Measurements from ENCODE around the gene GAA.
"Not testable (repeated sequence)": the region's sequence is repeated elsewhere in the genome, so short reads cannot be mapped to it uniquely, and the experiment has no call there.

Gene GAA

DNA sequence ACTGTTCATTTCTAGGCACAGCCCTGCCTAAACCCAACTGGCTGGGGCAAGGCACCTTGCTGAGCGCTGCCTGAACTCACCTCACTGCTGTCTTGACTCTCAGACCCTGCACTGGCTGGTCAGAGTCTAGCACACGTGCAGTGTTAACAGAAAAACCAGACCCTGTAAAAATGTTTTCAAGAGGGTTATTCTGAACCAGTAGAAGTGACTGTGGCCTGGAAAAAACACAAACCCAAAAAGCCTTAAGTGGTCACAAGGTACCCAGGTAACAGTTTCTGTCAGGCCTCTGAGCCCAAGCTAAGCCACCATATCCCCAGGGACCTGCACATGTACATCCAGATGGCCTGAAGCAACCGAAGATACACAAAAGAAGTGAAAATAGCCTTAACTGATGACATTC lies 51.6 kb downstream of the GAA start:
- 88% methylated on average over 3 of the region's 3 CpGs for WGBS
- no peak overlapping the region for H3K9ac ChIP-seq (ENCODE audit: low read depth, low read length)
- H3K4me1 ChIP-seq (ENCODE audit: insufficient read depth, low read length), result peaks cover 15% of the 10 kb centered on the region; the same call in 1 of the 2 replicates
- no peaks in the 10 kb centered on the region for H3K36me3 ChIP-seq (ENCODE audit: insufficient read depth, low read length)
- H3K4me3 ChIP-seq (ENCODE audit: low read length), result no peak overlapping the region
- peaks cover 27% of the 10 kb centered on the region for H3K9me3 ChIP-seq (ENCODE audit: insufficient read depth, low read depth, low read length)
- no peak overlapping the region for H3K27ac ChIP-seq (ENCODE audit: low read depth, low read length)
- H3K27me3 ChIP-seq (ENCODE audit: insufficient read depth, low read length), result no peaks in the 10 kb centered on the region

DNA sequence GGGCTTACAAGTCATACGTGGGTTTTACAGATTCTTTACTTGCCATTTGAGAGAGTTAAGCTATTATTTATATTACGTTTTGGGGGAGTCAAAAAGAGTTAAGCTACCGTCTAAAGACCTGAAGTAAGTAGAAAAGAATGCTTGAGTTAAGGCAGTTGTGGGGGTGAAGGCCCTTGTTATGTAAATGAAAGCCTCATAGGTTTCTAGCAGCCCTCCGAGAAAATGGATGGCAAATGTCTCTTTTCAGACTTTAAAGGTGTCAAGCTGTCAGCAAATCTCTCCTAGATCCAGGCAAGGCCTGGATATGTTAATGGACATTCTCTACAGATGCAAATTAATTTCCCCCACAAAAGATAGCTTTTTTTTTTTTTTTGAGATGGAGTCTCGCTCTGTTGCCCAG lies 52.8 kb downstream of the GAA start:
- H3K9ac ChIP-seq (ENCODE audit: low read depth, low read length), result no peak overlapping the region
- H3K27me3 ChIP-seq (ENCODE audit: insufficient read depth, low read length), result no peaks in the 10 kb centered on the region
- H3K36me3 ChIP-seq (ENCODE audit: insufficient read depth, low read length), result no peaks in the 10 kb centered on the region
- 27% methylated on average over 5 of the region's 5 CpGs for WGBS
- H3K4me1 ChIP-seq (ENCODE audit: insufficient read depth, low read length), result peaks cover 22% of the 10 kb centered on the region; the same call in 1 of the 2 replicates
- peaks cover 29% of the 10 kb centered on the region for H3K9me3 ChIP-seq (ENCODE audit: insufficient read depth, low read depth, low read length)
- H3K27ac ChIP-seq (ENCODE audit: low read depth, low read length), result peak overlapping the region; percentile 74; the same call in 1 of the 2 replicates
- no peak overlapping the region for H3K4me3 ChIP-seq (ENCODE audit: low read length)

DNA sequence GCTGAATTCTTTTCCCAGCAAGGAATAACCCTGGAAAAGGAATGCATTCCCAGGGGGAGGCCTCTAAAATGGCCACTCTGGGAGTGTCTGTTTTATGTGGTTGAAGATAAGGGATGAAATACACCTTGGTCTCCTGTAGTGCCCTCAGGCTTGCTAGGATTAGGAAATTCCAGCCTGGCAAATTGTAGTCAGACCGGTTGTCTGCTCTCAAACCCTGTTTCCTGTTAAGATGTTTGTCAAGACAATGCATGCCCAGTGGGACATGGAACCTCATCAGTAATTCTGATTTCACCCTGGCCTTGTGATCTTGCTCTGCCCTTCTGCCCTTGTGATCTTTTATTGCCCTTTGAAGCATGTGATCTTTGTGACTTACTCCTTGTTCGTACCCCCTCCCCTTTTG lies 54.2 kb downstream of the GAA start:
- peaks cover 35% of the 10 kb centered on the region for H3K4me1 ChIP-seq (ENCODE audit: insufficient read depth, low read length)
- H3K9me3 ChIP-seq (ENCODE audit: insufficient read depth, low read depth, low read length), result peaks cover 29% of the 10 kb centered on the region
- not testable (repeated sequence) for H3K36me3 ChIP-seq (ENCODE audit: insufficient read depth, low read length); H3K27me3 ChIP-seq (ENCODE audit: insufficient read depth, low read length); H3K9ac ChIP-seq (ENCODE audit: low read depth, low read length); H3K4me3 ChIP-seq (ENCODE audit: low read length)
- H3K27ac ChIP-seq (ENCODE audit: low read depth, low read length), result peak overlapping the region; percentile 46; the same call in 1 of the 2 replicates
- 71% methylated on average over 2 of the region's 2 CpGs for WGBS

DNA sequence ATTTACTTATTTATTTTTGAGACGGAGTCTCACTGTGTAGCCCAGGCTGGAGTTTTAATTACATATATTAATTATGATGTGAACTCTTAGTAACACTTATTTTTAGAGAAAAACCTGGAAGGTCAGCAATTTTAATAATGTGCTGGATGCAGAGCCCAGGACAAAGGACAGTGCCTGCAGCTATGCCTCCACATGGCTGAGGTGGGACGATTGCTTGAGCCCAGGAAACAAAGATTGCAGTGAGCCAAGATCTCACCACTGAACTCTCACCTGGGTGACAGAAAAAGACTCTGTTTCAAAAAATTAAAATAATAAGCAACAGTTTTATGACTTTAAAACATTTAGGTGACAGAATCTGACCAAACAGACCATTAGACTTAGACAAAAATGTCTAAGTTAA lies 57.5 kb downstream of the GAA start:
- no peak overlapping the region for H3K4me3 ChIP-seq (ENCODE audit: low read length)
- no peak overlapping the region for H3K27ac ChIP-seq (ENCODE audit: low read depth, low read length)
- H3K4me1 ChIP-seq (ENCODE audit: insufficient read depth, low read length), result peaks cover 31% of the 10 kb centered on the region
- 53% methylated on average over 1 of the region's 2 CpGs for WGBS
- no peaks in the 10 kb centered on the region for H3K36me3 ChIP-seq (ENCODE audit: insufficient read depth, low read length)
- peaks cover 29% of the 10 kb centered on the region for H3K9me3 ChIP-seq (ENCODE audit: insufficient read depth, low read depth, low read length)
- H3K9ac ChIP-seq (ENCODE audit: low read depth, low read length), result no peak overlapping the region
- H3K27me3 ChIP-seq (ENCODE audit: insufficient read depth, low read length), result no peaks in the 10 kb centered on the region

DNA sequence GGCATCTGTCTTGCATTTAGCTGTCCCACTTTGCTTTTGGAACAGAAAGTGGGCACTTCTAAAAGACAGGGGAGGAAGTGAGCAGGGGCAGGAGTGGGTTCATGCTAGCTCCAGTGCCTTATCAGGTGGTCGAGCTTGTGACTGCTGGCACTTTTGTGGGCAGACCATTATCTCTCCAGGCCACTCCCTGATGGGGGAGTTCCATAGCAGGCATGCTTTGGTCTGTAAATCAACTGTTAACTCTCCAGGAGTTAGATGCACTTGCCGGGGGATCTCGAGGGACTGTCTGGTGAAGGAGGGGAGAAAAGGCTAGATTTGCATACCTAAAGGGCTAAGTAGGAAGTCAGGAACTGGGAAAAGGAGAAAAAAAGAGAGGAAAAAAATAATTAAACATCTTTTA lies 59.2 kb downstream of the GAA start:
- Histone ChIP-seq H3K27ac (ENCODE audit: low read depth, low read length) (peak overlapping the region; percentile 66; the same call in 1 of the 2 replicates), H3K36me3 (ENCODE audit: insufficient read depth, low read length) (no peaks in the 10 kb centered on the region), H3K9ac (ENCODE audit: low read depth, low read length) (no peak overlapping the region), H3K4me3 (ENCODE audit: low read length) (peak overlapping the region; percentile 29), H3K9me3 (ENCODE audit: insufficient read depth, low read depth, low read length) (peaks cover 25% of the 10 kb centered on the region), H3K27me3 (ENCODE audit: insufficient read depth, low read length) (no peaks in the 10 kb centered on the region), H3K4me1 (ENCODE audit: insufficient read depth, low read length) (peaks cover 31% of the 10 kb centered on the region)
- WGBS, result 7% methylated on average over 3 of the region's 3 CpGs

DNA sequence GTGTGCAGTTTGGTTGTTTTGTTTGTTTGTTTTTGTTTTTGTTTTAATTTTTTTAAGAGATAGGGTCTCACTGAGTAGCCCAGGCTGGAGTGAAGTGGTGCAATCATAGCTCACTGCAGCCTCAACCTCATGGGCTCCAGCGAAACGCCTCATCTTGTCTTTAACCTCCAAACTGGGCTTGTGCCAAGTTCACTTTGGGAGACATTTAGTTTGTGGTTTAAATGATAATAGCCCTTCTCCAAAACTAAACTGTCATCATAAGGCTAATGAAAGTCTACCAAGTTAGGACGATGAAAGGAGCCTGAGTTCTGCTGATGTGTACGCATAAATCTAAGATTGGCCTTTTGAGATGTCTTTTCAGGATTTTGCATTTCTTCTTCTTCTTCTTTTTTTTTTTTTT lies 62.0 kb downstream of the GAA start:
- Histone ChIP-seq H3K27ac (ENCODE audit: low read depth, low read length) (no peak overlapping the region), H3K36me3 (ENCODE audit: insufficient read depth, low read length) (no peaks in the 10 kb centered on the region), H3K9me3 (ENCODE audit: insufficient read depth, low read depth, low read length) (no peaks in the 10 kb centered on the region), H3K4me1 (ENCODE audit: insufficient read depth, low read length) (peaks cover 31% of the 10 kb centered on the region), H3K9ac (ENCODE audit: low read depth, low read length) (no peak overlapping the region), H3K4me3 (ENCODE audit: low read length) (no peak overlapping the region), H3K27me3 (ENCODE audit: insufficient read depth, low read length) (no peaks in the 10 kb centered on the region)
- WGBS, result 98% methylated on average over 4 of the region's 4 CpGs

DNA sequence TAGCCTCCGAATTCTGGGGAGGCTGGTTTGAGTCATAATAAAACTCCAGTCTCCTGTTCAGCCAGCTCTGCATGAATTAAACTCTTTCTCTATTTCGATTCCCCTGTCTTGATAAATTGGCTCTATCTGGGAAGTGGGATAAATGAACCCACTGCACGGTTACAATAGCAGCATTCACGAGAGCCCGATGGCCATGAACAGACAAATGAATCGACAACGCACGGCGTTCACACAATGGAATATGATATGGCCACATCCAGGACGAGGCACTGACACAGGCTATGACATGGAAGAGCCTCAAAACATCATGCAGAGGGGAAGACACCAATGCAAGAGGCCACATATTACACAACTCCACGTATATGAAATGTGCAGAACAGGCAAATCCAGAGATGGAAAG lies 62.8 kb downstream of the GAA start:
- 86% methylated on average over 11 of the region's 11 CpGs for WGBS
- Histone ChIP-seq H3K4me3 (ENCODE audit: low read length) (no peak overlapping the region), H3K27me3 (ENCODE audit: insufficient read depth, low read length) (no peaks in the 10 kb centered on the region), H3K9me3 (ENCODE audit: insufficient read depth, low read depth, low read length) (no peaks in the 10 kb centered on the region), H3K36me3 (ENCODE audit: insufficient read depth, low read length) (no peaks in the 10 kb centered on the region), H3K27ac (ENCODE audit: low read depth, low read length) (no peak overlapping the region), H3K4me1 (ENCODE audit: insufficient read depth, low read length) (peaks cover 24% of the 10 kb centered on the region), H3K9ac (ENCODE audit: low read depth, low read length) (no peak overlapping the region)

DNA sequence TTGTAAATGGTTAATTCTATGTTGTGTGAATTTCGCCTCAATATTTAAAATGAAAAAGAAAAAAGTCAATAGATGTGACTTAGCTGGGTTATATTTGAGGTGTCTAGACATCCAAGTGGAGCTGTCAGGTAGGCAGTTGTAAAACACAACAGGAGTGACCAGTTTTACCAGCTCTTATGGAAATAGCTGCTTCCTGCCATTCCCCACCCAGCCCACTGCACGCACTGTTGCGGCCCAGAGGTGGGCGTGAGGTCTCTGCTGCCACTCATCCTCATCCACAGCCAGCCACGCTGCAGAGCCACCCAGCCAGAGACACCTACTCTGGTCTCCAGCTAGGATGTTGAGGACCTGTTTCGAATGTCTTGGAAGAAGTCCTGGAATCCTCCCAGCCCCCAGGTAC lies 65.1 kb downstream of the GAA start:
- Histone ChIP-seq H3K9me3 (ENCODE audit: insufficient read depth, low read depth, low read length) (no peaks in the 10 kb centered on the region), H3K27me3 (ENCODE audit: insufficient read depth, low read length) (no peaks in the 10 kb centered on the region), H3K4me3 (ENCODE audit: low read length) (no peak overlapping the region), H3K4me1 (ENCODE audit: insufficient read depth, low read length) (0 out of 2 replicates have a peak, but pooled peaks cover 2% of the 10 kb centered on the region), H3K36me3 (ENCODE audit: insufficient read depth, low read length) (no peaks in the 10 kb centered on the region), H3K9ac (ENCODE audit: low read depth, low read length) (no peak overlapping the region), H3K27ac (ENCODE audit: low read depth, low read length) (no peak overlapping the region)
- 95% methylated on average over 6 of the region's 6 CpGs for WGBS

DNA sequence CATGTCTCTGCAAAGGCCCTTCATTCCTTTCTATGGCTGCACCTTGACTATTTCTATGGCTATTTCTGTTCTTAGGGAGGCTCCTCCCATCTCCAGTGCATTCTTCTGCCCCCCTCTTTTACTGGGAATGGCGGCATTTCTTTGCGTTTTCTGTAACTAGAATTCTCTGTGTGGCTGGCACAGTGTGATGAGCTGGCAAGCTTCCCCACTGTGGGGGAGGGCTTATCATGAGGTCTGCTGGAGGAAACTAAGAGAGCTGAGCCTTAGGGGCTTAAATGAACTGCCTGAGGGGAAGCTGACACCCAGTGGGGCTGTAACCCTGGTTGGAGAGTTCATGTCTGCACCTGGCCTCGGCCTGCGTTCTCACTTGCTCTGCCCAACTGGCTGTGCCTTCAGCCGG lies 67.0 kb downstream of the GAA start:
- no peaks in the 10 kb centered on the region for H3K36me3 ChIP-seq (ENCODE audit: insufficient read depth, low read length)
- H3K27me3 ChIP-seq (ENCODE audit: insufficient read depth, low read length), result no peaks in the 10 kb centered on the region
- 85% methylated on average over 5 of the region's 5 CpGs for WGBS
- no peak overlapping the region for H3K27ac ChIP-seq (ENCODE audit: low read depth, low read length)
- no peak overlapping the region for H3K9ac ChIP-seq (ENCODE audit: low read depth, low read length)
- no peaks in the 10 kb centered on the region for H3K9me3 ChIP-seq (ENCODE audit: insufficient read depth, low read depth, low read length)
- H3K4me1 ChIP-seq (ENCODE audit: insufficient read depth, low read length), result no peaks in the 10 kb centered on the region
- no peak overlapping the region for H3K4me3 ChIP-seq (ENCODE audit: low read length)

DNA sequence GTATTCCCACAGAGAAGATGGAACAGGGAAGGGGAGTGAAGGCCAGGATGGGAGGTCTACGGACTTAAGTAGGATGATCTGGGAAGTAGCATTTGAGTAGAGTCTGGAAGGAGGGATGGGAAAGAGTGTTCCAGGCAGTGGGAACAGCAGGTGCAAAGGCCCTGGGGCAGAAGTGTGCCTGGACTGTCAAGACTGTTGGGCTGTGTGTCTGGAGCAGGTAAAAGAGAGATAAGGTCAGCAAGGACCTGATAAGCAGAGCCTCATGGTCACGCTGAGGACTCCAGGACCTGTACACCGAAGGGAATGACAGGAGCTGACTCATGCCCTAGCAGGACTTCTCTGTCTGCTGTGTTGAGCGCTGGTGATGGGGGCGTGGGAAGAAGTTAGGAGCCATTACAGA lies 67.7 kb downstream of the GAA start:
- Histone ChIP-seq H3K36me3 (ENCODE audit: insufficient read depth, low read length) (no peaks in the 10 kb centered on the region), H3K27ac (ENCODE audit: low read depth, low read length) (no peak overlapping the region), H3K4me1 (ENCODE audit: insufficient read depth, low read length) (no peaks in the 10 kb centered on the region), H3K27me3 (ENCODE audit: insufficient read depth, low read length) (no peaks in the 10 kb centered on the region), H3K9me3 (ENCODE audit: insufficient read depth, low read depth, low read length) (no peaks in the 10 kb centered on the region), H3K9ac (ENCODE audit: low read depth, low read length) (no peak overlapping the region), H3K4me3 (ENCODE audit: low read length) (no peak overlapping the region)
- WGBS, result 92% methylated on average over 5 of the region's 5 CpGs
